Ovary (tissue), 9 donors: ENCODE data around the gene KCNAB1. TPM values are rescaled to one million over a fixed set of nuclear protein-coding genes. Genes with fewer than 3 reads are reported as not detected.

ENCODE experiments used
- DNase-seq, 5 donors: peaks; one replicate each; pipeline ENCODE4 v3.0.0-alpha.2; 2019 to 2020
- H3K27ac ChIP-seq, 2 donors: fragments of 200-600 bp; one replicate each; pipeline versions ENCODE4 v1.5.1 to v1.8.0; 2019 to 2022
- H3K27me3 ChIP-seq: fragments of 200-600 bp; one replicate; pipeline ENCODE4 v1.8.0; 2022
- H3K36me3 ChIP-seq: fragments of 200-600 bp; sonication (generic); one replicate; pipeline ENCODE4 v1.5.1; 2019
- H3K4me1 ChIP-seq: one replicate; pipeline ENCODE4 v1.8.1; 2013; ENCODE audit warnings: mild to moderate bottlenecking, moderate library complexity; ENCODE audit not compliant: insufficient read depth
- H3K4me3 ChIP-seq: fragments of 200-600 bp; sonication (generic); one replicate; pipeline ENCODE4 v1.5.1; 2017
- H3K9me3 ChIP-seq, 2 donors: fragments of 200-600 bp in 1 of 2; sonication (generic) in 1 of 2; one replicate each; pipeline versions ENCODE4 v1.5.1 to v1.8.1; 2013 to 2019; ENCODE audit warnings: mild to moderate bottlenecking in 1 of 2, moderate library complexity in 1 of 2
- CTCF ChIP-seq, 3 donors: fragments of 450-650 bp in 2 of 3; fragments of 200-600 bp in 1 of 3; IDR thresholded peaks; one replicate each; pipeline versions ENCODE4 v1.5.1 to v1.8.0; 2016 to 2022; ENCODE audit warnings: antibody characterized with exemption in 3 of 3, mild to moderate bottlenecking in 1 of 3
- EP300 ChIP-seq: sonication (generic); formaldehyde crosslinking; IDR thresholded peaks from one replicate; pipeline ENCODE4 v1.6.1; 2017; ENCODE audit warnings: antibody characterized with exemption
- POLR2A ChIP-seq: fragments of 450-650 bp; IDR thresholded peaks from one replicate; pipeline ENCODE4 v1.6.1; 2017; ENCODE audit warnings: antibody characterized with exemption, mild to moderate bottlenecking, moderate library complexity
- WGBS, 3 donors: extraction: QIAGEN DNeasy Blood & Tissue Kit in 1 of 3; methylation state at CpG; one replicate each; pipeline versions ENCODE4 v1.1.5 to v1.1.7; 2013 to 2017; 5-methylcytosine and 5-hydroxymethylcytosine counted together
- intact Hi-C, 4 donors: fragments of 100-400 bp; cut with DNase I; formaldehyde crosslinking; loops; one replicate each; pipeline versions ENCODE4 v1.11.0 to v1.15.1; 2022 to 2023
- polyA plus RNA-seq, 2 donors: library from polyadenylated mRNA; stranded (reverse); fragments of 200-250 nt in 1 of 2; fragments of 350-450 nt in 1 of 2; fragmentation: Illumina TruSeq in 1 of 2; extraction: RNeasy Lipid Tissue Mini Kit (QIAGEN cat#74804) in 1 of 2; gene quantifications; one replicate each; pipeline ENCODE4 v1.2.3, GENCODE V29; 2013 to 2014
- total RNA-seq, 7 donors: library from RNA; depleted of rRNA in 2 of 7; stranded (reverse); fragments of >200 nt in 2 of 7; fragmentation: NEBNext Ultra II Directional in 3 of 7; extraction: Animal tissue kit (Norgen Biotek cat#: 25700) in 3 of 7; gene quantifications; one replicate each; pipeline versions ENCODE4 v1.1.0 to v1.2.4, GENCODE V29; 2016 to 2023
- donor health status: DM: no; HTN: no; CAD: no; lungs with moderate emphysema.
- donor health status: DM: no; HTN: no; CAD: no.
- donor health status: Bipolar disorder and iron deficiency.
- donor health status: DM: yes; HTN: yes; CAD: no.
- donor health status: DM: no; HTN: no; CAD: no.
- donor health status: DM: yes; HTN: yes; CAD: no.

KCNAB1 gene
- total and polyA plus RNA-seq, 9 donors, result 0.60 to 8.0 (median 2.4) TPM

DNA sequence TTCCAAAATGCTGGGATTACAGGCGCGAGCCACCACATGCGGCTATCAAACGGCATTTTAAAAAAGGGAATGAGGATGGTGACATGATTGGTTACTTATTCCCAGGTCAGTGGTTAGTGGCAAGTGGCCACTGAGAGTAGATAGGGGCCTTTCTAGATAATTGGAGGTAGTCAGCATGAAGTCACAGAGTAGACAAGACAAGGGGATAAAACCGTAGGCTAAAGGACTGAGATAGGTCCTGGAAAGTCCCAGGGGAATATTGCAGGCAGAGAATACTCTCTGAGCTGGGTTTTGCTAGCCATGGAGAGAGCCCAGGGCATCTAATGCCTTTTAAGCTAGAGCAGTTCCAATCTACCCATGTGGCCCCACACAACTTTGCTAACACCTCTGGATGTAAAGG is 52.2 kb downstream of the KCNAB1 start:
- TF ChIP-seq CTCF (IDR thresholded peaks at IDR 0.05) (no peak), POLR2A (no peak), EP300 (no peak)

DNA sequence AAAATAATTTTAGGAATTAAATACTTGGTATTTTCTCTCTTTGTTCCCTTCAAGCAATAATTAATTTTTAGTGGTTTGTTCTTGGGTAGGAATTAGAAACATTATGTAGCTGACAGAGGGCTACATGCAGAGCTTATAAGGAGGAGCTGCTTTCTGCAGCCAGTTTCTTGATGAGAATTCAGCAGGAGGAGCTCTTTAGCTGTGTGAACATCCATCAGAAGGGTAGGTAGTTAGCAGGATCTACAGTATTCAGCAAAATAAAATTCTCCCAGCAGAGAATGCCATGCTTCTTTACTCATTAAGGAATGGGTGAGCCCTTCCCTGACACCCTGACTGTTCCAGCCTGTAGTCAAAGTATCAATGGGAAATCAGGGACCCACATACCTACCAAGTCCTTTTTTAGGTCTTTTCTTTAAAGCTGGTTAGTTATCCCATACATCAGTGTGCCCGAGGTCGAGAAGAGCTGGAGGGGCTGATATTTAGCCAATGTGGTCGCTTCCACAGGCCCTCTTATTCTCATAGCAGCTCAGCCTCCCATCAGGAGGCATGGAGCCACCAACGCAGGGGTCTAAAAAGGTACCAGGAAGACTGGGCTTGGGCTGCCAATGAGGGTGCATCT is 54.0 kb downstream of the KCNAB1 start:
- 86 to 94% (median 89%) methylated on average over 4 of the region's 4 CpGs for WGBS, 3 donors
- TF ChIP-seq POLR2A (no peak), EP300 (no peak), CTCF (IDR thresholded peaks at IDR 0.05) (no peak)
- H3K27ac ChIP-seq, result no peak overlapping the region
- H3K36me3 ChIP-seq, result no peaks in the 10 kb centered on the region
- H3K4me3 ChIP-seq, result no peak overlapping the region
- DNase-seq, result no peak
- no peaks in the 10 kb centered on the region for H3K4me1 ChIP-seq
- H3K9me3 ChIP-seq, result no peaks in the 10 kb centered on the region
- no peaks in the 10 kb centered on the region for H3K27me3 ChIP-seq
- intact Hi-C loops, result no loop called here

More for the DNA sequence above, 52.2 kb downstream of the KCNAB1 start:
- H3K4me3 ChIP-seq, result no peak overlapping the region
- no peaks in the 10 kb centered on the region for H3K9me3 ChIP-seq
- 96 to 98% (median 97%) methylated on average over 5 of the region's 5 CpGs for WGBS, 3 donors
- intact Hi-C loops, result no loop called here
- H3K27me3 ChIP-seq, result no peaks in the 10 kb centered on the region
- DNase-seq, result no peak
- no peaks in the 10 kb centered on the region for H3K36me3 ChIP-seq
- H3K27ac ChIP-seq, result no peak overlapping the region
- no peaks in the 10 kb centered on the region for H3K4me1 ChIP-seq

DNA sequence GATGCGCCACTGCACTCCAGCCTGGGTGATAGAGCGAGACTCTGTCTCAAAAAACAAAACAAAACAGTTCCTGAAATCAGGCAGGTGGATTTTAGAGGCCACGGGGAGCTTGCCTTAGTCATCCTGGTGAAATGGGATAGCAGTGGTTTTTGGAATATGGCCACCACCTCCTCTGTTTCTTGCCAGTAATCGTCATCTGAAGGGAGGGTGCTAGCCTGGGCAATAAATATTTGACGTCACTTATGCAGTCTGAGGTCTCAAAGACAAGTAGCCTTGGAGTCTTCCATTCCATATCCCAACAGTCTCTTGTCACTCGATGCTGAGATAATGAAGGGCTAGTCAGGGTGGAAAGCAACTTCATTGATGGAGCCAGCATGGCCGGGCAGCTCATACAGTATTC is 55.2 kb downstream of the KCNAB1 start:
- 81 to 90% (median 87%) methylated on average over 7 of the region's 7 CpGs for WGBS, 3 donors

GRCh38 chr3:156176048-156176447 is 55.7 kb downstream of the KCNAB1 start:
- no peaks in the 10 kb centered on the region for H3K36me3 ChIP-seq
- no peaks in the 10 kb centered on the region for H3K9me3 ChIP-seq
- WGBS, 3 donors, result 62 to 78% (median 75%) methylated on average over 2 of the region's 2 CpGs
- H3K4me1 ChIP-seq, result no peaks in the 10 kb centered on the region
- no peak for TF ChIP-seq CTCF (IDR thresholded peaks at IDR 0.05)
- no peak for TF ChIP-seq POLR2A
- no peak for TF ChIP-seq EP300
- H3K4me3 ChIP-seq, result no peak overlapping the region
- no peak overlapping the region for H3K27ac ChIP-seq
- no peak for DNase-seq
- H3K27me3 ChIP-seq, result no peaks in the 10 kb centered on the region
- intact Hi-C loops, result no loop called here

More for the DNA sequence above, 55.2 kb downstream of the KCNAB1 start:
- no peak overlapping the region for H3K27ac ChIP-seq
- no peak for DNase-seq
- H3K4me1 ChIP-seq, result no peaks in the 10 kb centered on the region
- no peak overlapping the region for H3K4me3 ChIP-seq
- TF ChIP-seq EP300 (no peak), POLR2A (no peak), CTCF (IDR thresholded peaks at IDR 0.05) (no peak)
- H3K36me3 ChIP-seq, result no peaks in the 10 kb centered on the region
- intact Hi-C loops, result no loop called here
- H3K9me3 ChIP-seq, result no peaks in the 10 kb centered on the region
- H3K27me3 ChIP-seq, result no peaks in the 10 kb centered on the region
